ENCODE measurements around the gene TOPORS. TPM values are rescaled to one million over a fixed set of nuclear protein-coding genes. Genes with fewer than 3 reads are reported as not detected.

Gene TOPORS
- total and polyA plus RNA-seq, 4 donors, result 4.8 to 19.9 (median 10.4) TPM

DNA sequence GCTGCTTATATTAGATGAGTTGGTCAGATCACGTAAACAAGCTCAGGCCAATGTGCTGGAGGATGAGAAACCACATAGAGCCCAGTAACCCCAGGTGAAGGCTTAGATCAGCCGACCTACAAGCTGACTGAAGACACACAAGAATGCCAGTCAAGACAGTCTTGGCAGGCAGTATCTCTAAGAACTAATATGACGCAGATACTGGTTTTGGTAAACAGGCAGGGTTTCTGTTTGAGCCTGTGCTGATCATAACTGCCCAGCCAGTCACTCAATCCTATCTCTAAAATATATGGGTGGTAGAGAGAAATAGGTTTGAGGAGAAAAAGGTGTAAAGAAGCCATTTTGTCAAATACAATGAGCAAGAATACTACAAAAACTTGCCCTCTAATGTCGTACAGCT lies 18.6 kb downstream of the TOPORS start:
- no peaks in the 10 kb centered on the region for H3K36me3 ChIP-seq (ENCODE audit: control insufficient read depth in 4 of 4, insufficient read depth in 3 of 4, low read depth in 1 of 4, low read length in 3 of 4)
- no peak for TF ChIP-seq HNF4G (IDR thresholded peaks at IDR 0.05)
- WGBS, result 98% methylated on average over 4 of the region's 4 CpGs

DNA sequence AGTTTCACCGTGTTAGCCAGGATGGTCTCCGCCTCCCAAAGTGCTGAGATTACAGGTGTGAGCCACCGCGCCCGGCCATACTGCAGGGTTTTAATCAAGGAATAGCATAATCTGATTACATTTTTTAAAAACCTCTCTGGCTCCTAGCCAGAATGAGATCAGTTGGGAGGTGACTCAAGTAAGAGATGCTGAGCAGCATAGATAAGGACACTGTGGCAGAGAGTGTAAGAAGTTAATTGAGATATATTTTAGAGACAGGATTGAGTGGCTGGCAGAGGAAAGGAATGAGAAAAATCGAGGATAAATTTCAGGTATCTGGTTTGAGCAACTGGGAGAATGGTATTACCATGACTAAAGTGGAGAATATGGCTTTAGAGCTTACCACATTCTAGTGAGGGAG lies 19.1 kb downstream of the TOPORS start:
- Histone ChIP-seq H3K27ac (ENCODE audit: low read depth in 1 of 2, low read length in 2 of 2) (no peak overlapping the region), H3K9ac (ENCODE audit: low read depth in 1 of 2, low read length in 2 of 2) (no peak overlapping the region), H3K27me3 (ENCODE audit: control insufficient read depth in 4 of 4, insufficient read depth in 4 of 4, low read length in 3 of 4) (no peaks in the 10 kb centered on the region), H3K4me3 (ENCODE audit: low read depth in 1 of 3, low read length in 3 of 3) (no peak overlapping the region), H3K36me3 (ENCODE audit: control insufficient read depth in 4 of 4, insufficient read depth in 3 of 4, low read depth in 1 of 4, low read length in 3 of 4) (no peaks in the 10 kb centered on the region), H3K4me1 (ENCODE audit: control insufficient read depth in 4 of 4, insufficient read depth in 4 of 4, low read length in 3 of 4) (no peaks in the 10 kb centered on the region), H3K9me3 (ENCODE audit: control insufficient read depth in 4 of 4, low read length in 3 of 4) (no peaks in the 10 kb centered on the region)
- WGBS, result 97% methylated on average over 6 of the region's 6 CpGs
- no peak for DNase-seq (ENCODE audit: low spot score)
- no peak for TF ChIP-seq HNF4A (conservative IDR thresholded peaks at IDR 0.05)
- no peak for TF ChIP-seq SP1 (IDR thresholded peaks at IDR 0.05)
- no peak for TF ChIP-seq RAD21 (IDR thresholded peaks at IDR 0.05)
- TF ChIP-seq, protein P1, sequence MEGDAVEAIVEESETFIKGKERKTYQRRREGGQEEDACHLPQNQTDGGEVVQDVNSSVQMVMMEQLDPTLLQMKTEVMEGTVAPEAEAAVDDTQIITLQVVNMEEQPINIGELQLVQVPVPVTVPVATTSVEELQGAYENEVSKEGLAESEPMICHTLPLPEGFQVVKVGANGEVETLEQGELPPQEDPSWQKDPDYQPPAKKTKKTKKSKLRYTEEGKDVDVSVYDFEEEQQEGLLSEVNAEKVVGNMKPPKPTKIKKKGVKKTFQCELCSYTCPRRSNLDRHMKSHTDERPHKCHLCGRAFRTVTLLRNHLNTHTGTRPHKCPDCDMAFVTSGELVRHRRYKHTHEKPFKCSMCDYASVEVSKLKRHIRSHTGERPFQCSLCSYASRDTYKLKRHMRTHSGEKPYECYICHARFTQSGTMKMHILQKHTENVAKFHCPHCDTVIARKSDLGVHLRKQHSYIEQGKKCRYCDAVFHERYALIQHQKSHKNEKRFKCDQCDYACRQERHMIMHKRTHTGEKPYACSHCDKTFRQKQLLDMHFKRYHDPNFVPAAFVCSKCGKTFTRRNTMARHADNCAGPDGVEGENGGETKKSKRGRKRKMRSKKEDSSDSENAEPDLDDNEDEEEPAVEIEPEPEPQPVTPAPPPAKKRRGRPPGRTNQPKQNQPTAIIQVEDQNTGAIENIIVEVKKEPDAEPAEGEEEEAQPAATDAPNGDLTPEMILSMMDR (IDR thresholded peaks at IDR 0.05; ENCODE audit: low read depth, low read length, missing input control), result no peak
- TF ChIP-seq HNF4G (IDR thresholded peaks at IDR 0.05), result no peak
- no peak for TF ChIP-seq NR2F2 (IDR thresholded peaks at IDR 0.05)
- TF ChIP-seq EGR1 (IDR thresholded peaks at IDR 0.05; ENCODE audit: low read depth in 2 of 2), result no peak
- TF ChIP-seq TAF1 (conservative IDR thresholded peaks at IDR 0.05), result no peak
- TF ChIP-seq YY1 (IDR thresholded peaks at IDR 0.05), result no peak
- TF ChIP-seq FOXA2 (IDR thresholded peaks at IDR 0.05), result no peak
- TF ChIP-seq JUND (IDR thresholded peaks at IDR 0.05), result no peak
- TF ChIP-seq, protein P2, sequence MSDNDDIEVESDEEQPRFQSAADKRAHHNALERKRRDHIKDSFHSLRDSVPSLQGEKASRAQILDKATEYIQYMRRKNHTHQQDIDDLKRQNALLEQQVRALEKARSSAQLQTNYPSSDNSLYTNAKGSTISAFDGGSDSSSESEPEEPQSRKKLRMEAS (IDR thresholded peaks at IDR 0.05), result no peak
- TF ChIP-seq, protein P3, sequence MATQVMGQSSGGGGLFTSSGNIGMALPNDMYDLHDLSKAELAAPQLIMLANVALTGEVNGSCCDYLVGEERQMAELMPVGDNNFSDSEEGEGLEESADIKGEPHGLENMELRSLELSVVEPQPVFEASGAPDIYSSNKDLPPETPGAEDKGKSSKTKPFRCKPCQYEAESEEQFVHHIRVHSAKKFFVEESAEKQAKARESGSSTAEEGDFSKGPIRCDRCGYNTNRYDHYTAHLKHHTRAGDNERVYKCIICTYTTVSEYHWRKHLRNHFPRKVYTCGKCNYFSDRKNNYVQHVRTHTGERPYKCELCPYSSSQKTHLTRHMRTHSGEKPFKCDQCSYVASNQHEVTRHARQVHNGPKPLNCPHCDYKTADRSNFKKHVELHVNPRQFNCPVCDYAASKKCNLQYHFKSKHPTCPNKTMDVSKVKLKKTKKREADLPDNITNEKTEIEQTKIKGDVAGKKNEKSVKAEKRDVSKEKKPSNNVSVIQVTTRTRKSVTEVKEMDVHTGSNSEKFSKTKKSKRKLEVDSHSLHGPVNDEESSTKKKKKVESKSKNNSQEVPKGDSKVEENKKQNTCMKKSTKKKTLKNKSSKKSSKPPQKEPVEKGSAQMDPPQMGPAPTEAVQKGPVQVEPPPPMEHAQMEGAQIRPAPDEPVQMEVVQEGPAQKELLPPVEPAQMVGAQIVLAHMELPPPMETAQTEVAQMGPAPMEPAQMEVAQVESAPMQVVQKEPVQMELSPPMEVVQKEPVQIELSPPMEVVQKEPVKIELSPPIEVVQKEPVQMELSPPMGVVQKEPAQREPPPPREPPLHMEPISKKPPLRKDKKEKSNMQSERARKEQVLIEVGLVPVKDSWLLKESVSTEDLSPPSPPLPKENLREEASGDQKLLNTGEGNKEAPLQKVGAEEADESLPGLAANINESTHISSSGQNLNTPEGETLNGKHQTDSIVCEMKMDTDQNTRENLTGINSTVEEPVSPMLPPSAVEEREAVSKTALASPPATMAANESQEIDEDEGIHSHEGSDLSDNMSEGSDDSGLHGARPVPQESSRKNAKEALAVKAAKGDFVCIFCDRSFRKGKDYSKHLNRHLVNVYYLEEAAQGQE (IDR thresholded peaks at IDR 0.05), result no peak

More for the DNA sequence above, 18.6 kb downstream of the TOPORS start:
- Histone ChIP-seq H3K27me3 (ENCODE audit: control insufficient read depth in 4 of 4, insufficient read depth in 4 of 4, low read length in 3 of 4) (no peaks in the 10 kb centered on the region), H3K9ac (ENCODE audit: low read depth in 1 of 2, low read length in 2 of 2) (no peak overlapping the region), H3K4me1 (ENCODE audit: control insufficient read depth in 4 of 4, insufficient read depth in 4 of 4, low read length in 3 of 4) (no peaks in the 10 kb centered on the region), H3K27ac (ENCODE audit: low read depth in 1 of 2, low read length in 2 of 2) (no peak overlapping the region), H3K9me3 (ENCODE audit: control insufficient read depth in 4 of 4, low read length in 3 of 4) (no peaks in the 10 kb centered on the region), H3K4me3 (ENCODE audit: low read depth in 1 of 3, low read length in 3 of 3) (no peak overlapping the region)
- DNase-seq (ENCODE audit: low spot score), result no peak

DNA sequence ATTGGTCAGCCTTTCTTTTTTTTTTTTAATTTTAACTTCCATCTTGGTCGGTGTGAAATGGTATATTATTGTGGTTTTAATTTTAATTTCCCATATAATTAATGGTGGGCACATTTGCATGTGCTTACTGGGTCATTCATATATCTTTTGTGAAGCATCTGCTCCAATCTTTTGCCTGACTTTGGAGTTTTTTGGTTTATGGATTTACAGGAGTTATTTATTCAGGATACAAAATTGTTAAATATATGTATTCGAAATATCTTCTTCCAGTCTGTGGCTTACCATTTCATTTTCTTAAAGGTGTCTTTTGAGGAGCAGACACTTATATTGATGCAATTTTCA lies 25.7 kb downstream of the TOPORS start:
- peaks cover 13 to 33% (median 20%) of the 10 kb centered on the region in 4 donors for H3K4me1 ChIP-seq (ENCODE audit: control insufficient read depth in 4 of 4, insufficient read depth in 4 of 4, low read length in 3 of 4)
- 9% methylated on average over 2 of the region's 2 CpGs for WGBS
- no peak for DNase-seq (ENCODE audit: low spot score)
- H3K9me3 ChIP-seq (ENCODE audit: control insufficient read depth in 4 of 4, low read length in 3 of 4), result no peaks in the 10 kb centered on the region
- H3K27me3 ChIP-seq (ENCODE audit: control insufficient read depth in 4 of 4, insufficient read depth in 4 of 4, low read length in 3 of 4), result no peaks in the 10 kb centered on the region
- peak overlapping the region in 1 of 2 donors; percentile 51 for H3K9ac ChIP-seq (ENCODE audit: low read depth in 1 of 2, low read length in 2 of 2)
- H3K4me3 ChIP-seq (ENCODE audit: low read depth in 1 of 3, low read length in 3 of 3), result peak overlapping the region in 2 of 3 donors; percentile 53 to 60
- H3K36me3 ChIP-seq (ENCODE audit: control insufficient read depth in 4 of 4, insufficient read depth in 3 of 4, low read depth in 1 of 4, low read length in 3 of 4), result peaks cover 0 to 2% (median under 1%) of the 10 kb centered on the region in 4 donors
- peak overlapping the region; percentile 62 to 78 for H3K27ac ChIP-seq (ENCODE audit: low read depth in 1 of 2, low read length in 2 of 2)
- no peak for TF ChIP-seq RAD21 (IDR thresholded peaks at IDR 0.05)
- TF ChIP-seq, protein P3 (IDR thresholded peaks at IDR 0.05), result no peak
- TF ChIP-seq EGR1 (IDR thresholded peaks at IDR 0.05; ENCODE audit: low read depth in 2 of 2), result no peak
- no peak for TF ChIP-seq RXRA (IDR thresholded peaks at IDR 0.05)
- no peak for TF ChIP-seq TAF1 (conservative IDR thresholded peaks at IDR 0.05)
- no peak for TF ChIP-seq HNF4A (conservative IDR thresholded peaks at IDR 0.05)
- TF ChIP-seq, protein P4, sequence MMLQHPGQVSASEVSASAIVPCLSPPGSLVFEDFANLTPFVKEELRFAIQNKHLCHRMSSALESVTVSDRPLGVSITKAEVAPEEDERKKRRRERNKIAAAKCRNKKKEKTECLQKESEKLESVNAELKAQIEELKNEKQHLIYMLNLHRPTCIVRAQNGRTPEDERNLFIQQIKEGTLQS (IDR thresholded peaks at IDR 0.05), result no peak
- no peak for TF ChIP-seq FOXA1 (IDR thresholded peaks at IDR 0.05)
- no peak for TF ChIP-seq JUND (IDR thresholded peaks at IDR 0.05)
- no peak for TF ChIP-seq SP1 (IDR thresholded peaks at IDR 0.05)
- TF ChIP-seq, protein P5, sequence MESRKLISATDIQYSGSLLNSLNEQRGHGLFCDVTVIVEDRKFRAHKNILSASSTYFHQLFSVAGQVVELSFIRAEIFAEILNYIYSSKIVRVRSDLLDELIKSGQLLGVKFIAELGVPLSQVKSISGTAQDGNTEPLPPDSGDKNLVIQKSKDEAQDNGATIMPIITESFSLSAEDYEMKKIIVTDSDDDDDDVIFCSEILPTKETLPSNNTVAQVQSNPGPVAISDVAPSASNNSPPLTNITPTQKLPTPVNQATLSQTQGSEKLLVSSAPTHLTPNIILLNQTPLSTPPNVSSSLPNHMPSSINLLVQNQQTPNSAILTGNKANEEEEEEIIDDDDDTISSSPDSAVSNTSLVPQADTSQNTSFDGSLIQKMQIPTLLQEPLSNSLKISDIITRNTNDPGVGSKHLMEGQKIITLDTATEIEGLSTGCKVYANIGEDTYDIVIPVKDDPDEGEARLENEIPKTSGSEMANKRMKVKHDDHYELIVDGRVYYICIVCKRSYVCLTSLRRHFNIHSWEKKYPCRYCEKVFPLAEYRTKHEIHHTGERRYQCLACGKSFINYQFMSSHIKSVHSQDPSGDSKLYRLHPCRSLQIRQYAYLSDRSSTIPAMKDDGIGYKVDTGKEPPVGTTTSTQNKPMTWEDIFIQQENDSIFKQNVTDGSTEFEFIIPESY (IDR thresholded peaks at IDR 0.05), result no peak
- TF ChIP-seq YY1 (IDR thresholded peaks at IDR 0.05), result no peak
- no peak for TF ChIP-seq HNF4G (IDR thresholded peaks at IDR 0.05)
